ENCODE measurements around the gene SLC9A8. TPM values are rescaled to one million over a fixed set of nuclear protein-coding genes. Genes with fewer than 3 reads are reported as not detected.

SLC9A8 gene
- total and polyA plus RNA-seq, 2 of the 8 experiments (the other 6 are each of a cell fraction or from before 2014, with no cell fraction given) = 3.2 to 6.2 TPM

GRCh38 chr20:49851991-49852390, 39.4 kb downstream of the SLC9A8 start:
- Histone ChIP-seq H3K27ac (ENCODE audit: low read depth, low read length) (no peak overlapping the region), H4K20me1 (replicated peaks in 1 of 2; ENCODE audit: control insufficient read depth in 1 of 2, insufficient read depth in 2 of 2, low read length in 2 of 2) (no peaks in the 10 kb centered on the region), H3K9me3 (ENCODE audit: insufficient read depth in 2 of 2, low read depth in 1 of 2, low read length in 1 of 2) (no peaks in the 10 kb centered on the region), H3K14ac (ENCODE audit: insufficient read length) (no peak overlapping the region), H4K91ac (replicated peaks; ENCODE audit: insufficient read length, low read length) (no peak overlapping the region), H2BK5ac (ENCODE audit: low read depth, low read length) (no peak overlapping the region), H3K18ac (ENCODE audit: extremely low read depth, low read length) (no peak overlapping the region), H2BK12ac (ENCODE audit: low read depth, low read length) (no peak overlapping the region), H3K79me2 (ENCODE audit: control insufficient read depth in 1 of 2, insufficient read depth in 2 of 2, low read length in 2 of 2) (no peaks in the 10 kb centered on the region), H3K36me3 (ENCODE audit: control insufficient read depth in 2 of 4, insufficient read depth in 4 of 4, low read length in 3 of 4) (no peaks in the 10 kb centered on the region; a peak in 1 of 8 replicates), H2BK20ac (ENCODE audit: low read length) (no peak overlapping the region), H3K79me1 (ENCODE audit: low read depth, low read length) (no peaks in the 10 kb centered on the region), H3K4ac (replicated peaks; ENCODE audit: insufficient read length, low read depth, low read length) (no peak overlapping the region), H2BK15ac (ENCODE audit: low read length) (no peak overlapping the region), H2AK5ac (ENCODE audit: low read depth, low read length) (no peak overlapping the region), H3K23ac (ENCODE audit: insufficient read length) (no peak overlapping the region), H4K8ac (ENCODE audit: extremely low read depth, insufficient read depth, low read length) (no peak overlapping the region), H3K4me2 (ENCODE audit: insufficient read depth in 1 of 2, low read depth in 2 of 2, low read length in 2 of 2) (no peak overlapping the region), H3K9ac (replicated peaks in 1 of 4; ENCODE audit: extremely low read depth in 1 of 4, low read depth in 3 of 4, low read length in 3 of 4) (no peak overlapping the region), H3K56ac (replicated peaks; ENCODE audit: insufficient read length, low read depth, low read length) (no peak overlapping the region), H2AFZ (ENCODE audit: low read length) (no peak overlapping the region), H3K27me3 (replicated peaks in 1 of 4; ENCODE audit: control insufficient read depth in 3 of 4, extremely low read depth in 1 of 4, insufficient read depth in 3 of 4, low read length in 3 of 4) (no peaks in the 10 kb centered on the region), H3K23me2 (ENCODE audit: low read depth, low read length) (no peaks in the 10 kb centered on the region), H3K4me3 (ENCODE audit: extremely low read depth in 1 of 4, insufficient read depth in 2 of 4, low read depth in 3 of 4, low read length in 4 of 4) (no peak overlapping the region), H4K5ac (ENCODE audit: insufficient read length, low read depth, low read length) (no peak overlapping the region), H3K4me1 (replicated peaks in 1 of 4; ENCODE audit: control insufficient read depth in 3 of 4, insufficient read depth in 4 of 4, low read length in 3 of 4) (peaks cover 4 to 13% (median 8%) of the 10 kb centered on the region in 4 experiments), H2BK120ac (replicated peaks; ENCODE audit: low read depth, low read length) (no peak overlapping the region)
- POLR2A ChIA-PET (ENCODE audit: partially characterized antibody) = no interaction called here
- no peak for FAIRE-seq
- no peak for DNase-seq (ENCODE audit: low read depth in 1 of 2, low spot score in 2 of 2)
- WGBS, 2 experiments (ENCODE audit: extremely low coverage in 1 of 2, insufficient coverage in 1 of 2, insufficient read length in 1 of 2, insufficient replicate concordance in 2 of 2, low coverage in 1 of 2, low lambda C conversion rate in 2 of 2, missing lambda C conversion rate in 1 of 2) = 86% methylated on average over 7 of the region's 7 CpGs; no CpG with 5 or more reads in 1 of the 2 experiments
- CTCF ChIA-PET (ENCODE audit: partially characterized antibody) = interaction anchor here (1.1 to 6.7 kb wide), 4 partner anchors 9 to 242 kb away, joined by 4 to 54 read pairs (median 28); no protein-coding TSS in a partner anchor
- TF ChIP-seq TAF7 (optimal IDR thresholded peaks at IDR 0.05; ENCODE audit: borderline replicate concordance, low read depth, low read length) (no peak), JUND (IDR thresholded peaks at IDR 0.05; ENCODE audit: low read length) (no peak), KDM5A (IDR thresholded peaks at IDR 0.05; ENCODE audit: low read length) (no peak), EGR1 (IDR thresholded peaks at IDR 0.05; ENCODE audit: borderline replicate concordance, low read depth, low read length) (no peak), POLR2AphosphoS5 (IDR thresholded peaks at IDR 0.05; ENCODE audit: low read depth, low read length) (no peak), SIN3A (conservative IDR thresholded peaks at IDR 0.05 in 1 of 2, IDR thresholded peaks at IDR 0.05 in 1 of 2; ENCODE audit: low read depth in 1 of 2, low read length in 2 of 2) (no peak), EZH2 (IDR thresholded peaks at IDR 0.05; ENCODE audit: low read depth, low read length, severe bottlenecking) (no peak), SIRT6 (IDR thresholded peaks at IDR 0.05; ENCODE audit: low read length) (no peak), MAX (IDR thresholded peaks at IDR 0.05) (no peak), FOSL1 (IDR thresholded peaks at IDR 0.05; ENCODE audit: insufficient read depth, low read depth, low read length) (no peak), GABPA (IDR thresholded peaks at IDR 0.05; ENCODE audit: borderline replicate concordance, insufficient read depth, low read length) (no peak), E2F6 (IDR thresholded peaks at IDR 0.05) (no peak), GTF2F1 (IDR thresholded peaks at IDR 0.05; ENCODE audit: borderline replicate concordance, low read depth, low read length) (no peak), BCL11A (IDR thresholded peaks at IDR 0.05; ENCODE audit: low read depth in 2 of 2, low read length in 2 of 2) (no peak)

Measured in H1 (cell line).